Inflammatory macrophage treated with lipopolysaccharide for 4 hours (primary cell): ENCODE data around the gene DTX1.
A peak's percentile ranks its signal among the peaks of the same experiment; 100 is the strongest.
"Not testable (repeated sequence)": the region's sequence is repeated elsewhere in the genome, so short reads cannot be mapped to it uniquely, and the experiment has no call there.

Source experiments
- DNase-seq: peaks from one replicate; pipeline ENCODE4 v3.0.0-alpha.2; 2020

Gene DTX1

DNA sequence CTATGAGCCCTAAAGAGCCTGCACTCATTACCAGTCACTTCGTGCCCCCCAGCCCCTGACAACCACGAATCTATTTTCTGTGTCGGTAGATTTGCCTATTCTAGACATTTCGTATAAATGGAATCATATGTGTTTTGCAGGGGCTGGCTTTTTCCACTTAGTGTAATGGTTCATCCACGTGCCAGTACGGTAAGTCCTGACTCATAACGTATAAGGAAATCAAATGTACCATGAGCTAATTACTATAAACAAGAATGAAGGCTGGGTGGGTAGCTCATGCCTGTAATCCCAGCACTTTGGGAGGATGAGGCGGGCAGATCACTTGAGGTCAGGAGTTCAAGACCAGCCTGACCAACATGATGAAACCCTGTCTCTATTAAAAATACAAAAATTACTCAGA lies 61.2 kb downstream of the DTX1 start:
- not testable (repeated sequence) for DNase-seq

DNA sequence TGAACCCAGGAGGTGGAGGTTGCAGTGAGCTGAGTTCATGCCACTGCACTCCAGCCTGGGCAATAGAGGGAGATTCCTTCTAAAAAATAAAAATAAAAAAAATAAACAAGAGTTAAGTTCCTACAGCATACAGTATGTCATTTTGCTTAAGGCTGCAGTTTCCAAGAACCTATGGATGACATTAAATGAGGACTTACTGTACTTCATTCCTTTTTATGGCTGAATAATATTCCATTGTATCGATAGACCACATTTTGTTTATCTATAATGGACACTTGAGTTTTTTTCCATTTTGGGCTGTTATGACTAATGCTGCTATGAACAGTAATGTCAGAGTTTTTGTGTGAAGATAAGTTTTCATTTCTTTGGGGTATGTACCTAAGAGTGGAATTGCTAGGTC lies 61.6 kb downstream of the DTX1 start:
- DNase-seq: no peak

DNA sequence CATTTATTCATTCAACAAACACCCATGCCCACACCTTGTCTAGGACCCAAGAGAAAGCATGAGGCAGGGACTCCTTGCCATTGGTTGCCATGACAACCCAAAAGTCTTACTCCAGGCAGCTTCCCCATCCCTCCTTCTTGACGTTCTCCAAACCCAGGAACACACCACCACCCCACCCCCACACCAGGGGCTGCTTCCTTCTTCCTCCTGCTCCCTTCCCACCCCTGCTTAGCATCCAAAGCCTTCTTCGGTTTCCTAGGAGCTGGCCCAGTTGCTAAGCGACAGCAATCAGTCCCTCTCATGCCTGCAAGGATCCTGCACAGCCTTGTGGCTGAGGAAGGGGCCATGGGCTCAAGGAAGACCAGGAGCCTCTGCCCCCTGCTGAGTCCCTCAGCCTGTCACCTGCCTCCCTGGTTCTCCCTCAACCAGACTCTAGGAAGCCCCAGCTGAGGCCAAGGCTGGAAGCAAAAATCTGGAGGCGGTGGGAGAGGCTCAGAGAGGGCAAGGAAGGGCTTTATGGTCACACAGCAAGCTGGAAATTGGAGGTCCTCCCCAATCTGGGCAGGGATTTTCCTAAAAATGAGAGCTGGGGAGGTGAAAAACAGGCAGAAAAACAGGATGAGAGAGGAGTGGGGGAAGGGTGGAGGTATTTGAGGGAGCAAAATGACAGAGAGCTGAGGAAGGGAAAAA lies 63.6 kb downstream of the DTX1 start:
- no peak for DNase-seq

DNA sequence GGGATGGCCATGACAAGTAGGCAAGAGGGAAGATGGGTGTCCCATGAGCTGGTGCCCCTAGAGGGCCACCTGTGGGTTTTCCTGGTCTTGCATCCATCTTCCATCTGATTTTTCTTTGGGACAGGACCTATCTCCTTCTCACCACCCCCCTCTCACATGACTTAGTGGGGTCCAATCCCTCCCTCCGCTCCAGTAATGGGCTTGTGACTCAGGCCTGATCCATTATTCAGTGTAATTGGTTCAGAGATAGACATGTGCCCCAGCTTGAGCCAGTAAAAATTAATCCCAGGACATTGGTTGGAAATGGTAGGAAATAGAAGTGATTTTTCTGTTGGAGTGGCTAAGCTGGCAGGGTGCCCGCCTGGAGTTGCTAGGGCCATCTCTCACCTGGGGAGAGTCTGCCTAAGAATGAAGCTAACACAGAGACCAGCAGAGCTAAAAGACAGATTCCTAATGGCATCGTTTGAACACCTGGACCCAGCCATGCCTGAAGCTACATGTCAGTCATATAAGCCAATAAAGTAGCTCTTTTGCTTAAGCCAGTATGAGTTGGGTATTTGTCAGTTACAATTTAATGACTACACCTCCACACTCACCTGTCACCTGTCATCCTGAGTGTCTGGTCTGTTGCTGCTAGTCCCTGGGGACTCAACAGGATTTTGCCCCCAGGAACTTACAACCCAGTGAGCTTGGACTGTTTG lies 64.3 kb downstream of the DTX1 start:
- DNase-seq: no peak

DNA sequence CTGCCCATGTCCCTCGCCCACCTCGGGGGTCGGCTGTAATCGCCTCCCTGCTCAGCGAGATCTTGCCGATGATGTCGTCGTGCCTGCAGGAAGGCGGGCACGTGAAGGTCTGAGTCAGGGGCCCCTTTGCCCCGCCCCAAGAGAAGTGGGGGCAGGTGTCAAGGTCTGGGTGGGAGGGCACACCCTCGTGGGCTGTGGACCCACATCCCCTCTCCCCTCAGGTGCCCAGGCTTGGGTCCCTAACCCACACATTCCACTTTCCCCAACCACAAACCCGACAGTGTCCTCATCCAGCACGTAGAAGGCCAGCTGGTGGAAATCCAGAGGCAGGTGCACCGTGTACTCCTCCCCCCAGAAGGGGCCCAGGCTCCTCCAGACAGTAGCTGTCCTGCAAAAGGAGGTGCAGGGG lies 71.3 kb downstream of the DTX1 start:
- DNase-seq: no peak

DNA sequence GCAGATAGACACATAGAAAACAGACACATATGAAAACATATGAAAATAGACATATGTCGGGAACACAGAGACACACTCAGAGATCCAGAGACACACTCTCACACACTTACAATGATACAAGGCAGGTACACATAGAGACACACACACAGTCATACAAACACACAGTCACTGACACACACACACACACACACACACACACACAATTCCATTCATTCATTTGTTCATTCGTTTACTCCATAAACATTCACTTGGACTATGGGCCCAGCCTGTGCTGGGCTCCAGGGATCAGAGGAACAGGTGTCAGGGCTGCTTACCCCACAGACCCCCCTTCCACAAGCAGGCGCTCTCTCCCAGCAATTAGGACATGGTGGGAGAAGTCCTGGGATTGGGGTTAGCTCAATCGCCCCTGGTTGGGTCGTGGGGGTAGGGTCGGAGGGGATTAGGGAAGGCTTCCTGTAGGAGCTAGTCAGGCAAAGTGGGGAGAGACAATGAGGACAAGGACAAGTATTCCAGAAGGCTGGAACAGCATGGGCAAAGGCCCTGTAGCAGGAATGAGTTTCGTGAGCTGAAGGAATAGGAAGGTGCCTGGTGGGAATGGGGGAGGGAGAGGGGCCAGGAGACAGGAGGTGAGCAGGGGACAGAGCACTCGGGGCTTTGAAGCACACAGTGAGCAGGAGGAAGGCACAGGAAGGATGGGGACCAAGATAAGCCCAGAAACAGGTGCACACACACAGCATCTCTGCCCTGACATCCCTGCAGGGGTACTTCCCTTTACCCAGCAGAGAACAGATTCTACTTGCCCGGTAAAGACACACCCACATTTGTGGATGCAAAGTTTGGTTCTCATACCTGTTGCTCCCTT lies 72.5 kb downstream of the DTX1 start:
- no peak for DNase-seq

DNA sequence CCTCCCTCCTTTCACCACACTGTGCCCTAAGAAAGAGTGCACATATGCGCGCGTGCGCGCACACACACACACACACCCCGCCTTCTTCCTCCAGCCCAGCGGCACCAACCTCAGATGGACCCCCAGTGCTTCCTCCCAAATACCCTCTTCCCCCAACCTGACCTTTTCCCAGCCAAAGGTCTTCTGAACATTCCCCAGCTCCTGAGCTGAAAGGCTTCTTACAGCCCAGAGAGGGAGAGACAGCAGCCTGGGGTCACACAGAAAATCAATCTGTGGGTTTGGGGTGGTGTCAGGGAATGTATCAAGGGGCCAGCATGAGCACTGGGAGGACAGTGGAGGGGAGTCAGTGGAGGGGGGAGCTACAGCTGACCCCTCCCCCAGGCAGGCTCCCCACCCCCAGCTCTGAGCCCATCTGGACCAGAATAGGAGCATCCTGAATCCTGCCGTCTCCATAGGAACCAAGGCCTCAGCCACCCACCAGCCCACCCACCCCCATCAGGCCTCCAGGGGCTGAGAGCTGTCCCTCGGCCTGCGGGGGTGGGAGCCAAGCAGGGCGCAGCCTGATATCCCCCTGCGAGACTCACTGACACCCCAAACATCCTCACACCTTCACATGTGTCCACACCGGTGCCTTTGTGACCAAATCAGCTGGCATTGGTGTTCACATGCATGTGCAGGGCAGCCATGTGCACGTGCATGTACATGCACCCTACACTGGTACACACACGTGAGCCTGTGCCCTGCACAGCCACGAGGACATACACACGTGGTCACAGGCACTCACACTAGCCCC lies 73.3 kb downstream of the DTX1 start:
- DNase-seq: no peak

DNA sequence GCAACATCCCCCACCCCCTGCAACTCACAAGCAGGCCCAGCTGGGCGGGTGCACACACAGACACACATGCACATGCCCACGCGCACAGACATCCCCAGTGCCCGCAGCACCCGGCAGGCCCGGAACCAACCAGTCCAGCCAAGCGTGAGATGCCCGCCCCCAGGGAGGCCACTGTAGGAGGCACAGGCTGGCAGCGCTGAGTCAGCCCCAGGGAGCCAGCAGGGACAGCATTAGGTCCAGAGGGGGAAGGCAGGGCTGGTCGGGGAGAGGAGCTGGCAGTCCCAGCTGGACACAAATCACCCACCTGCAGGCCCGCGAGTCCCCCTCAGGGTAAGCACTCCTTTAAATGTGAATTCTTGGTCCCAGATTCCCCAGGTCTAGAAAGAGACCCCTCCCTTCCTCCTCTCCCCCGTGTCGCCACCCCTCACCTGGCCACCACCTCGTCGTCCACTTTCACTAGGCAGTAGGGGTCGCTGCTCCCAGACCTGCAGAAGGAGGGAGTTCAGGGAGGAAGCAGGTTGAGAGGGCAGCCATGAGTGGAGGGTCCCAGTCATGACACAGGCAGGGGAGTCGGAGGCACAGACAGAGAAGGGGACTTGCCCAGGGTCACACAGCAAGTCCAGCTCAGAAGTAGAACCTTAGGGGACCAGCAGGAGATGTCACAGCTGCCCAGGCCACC lies 74.1 kb downstream of the DTX1 start:
- no peak for DNase-seq

DNA sequence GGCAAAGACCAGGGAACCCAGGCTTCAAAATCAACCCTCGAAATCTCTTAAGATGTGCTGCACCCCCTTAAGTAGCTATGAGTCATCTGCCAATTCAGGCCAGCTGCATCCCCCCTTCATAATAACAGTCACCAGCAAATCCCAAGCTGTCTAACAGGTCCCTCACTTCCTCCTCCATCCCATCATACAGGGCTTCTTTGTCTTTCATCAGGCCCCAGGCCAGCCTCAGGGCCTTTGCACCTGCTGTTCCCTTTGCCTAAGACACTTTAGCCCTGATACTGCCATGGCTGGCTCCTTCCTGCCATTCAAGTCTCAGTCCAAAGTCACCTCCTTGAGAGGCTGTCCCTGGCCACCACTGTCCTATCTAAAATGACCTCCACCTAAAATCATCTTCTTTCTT lies 75.0 kb downstream of the DTX1 start:
- no peak for DNase-seq

DNA sequence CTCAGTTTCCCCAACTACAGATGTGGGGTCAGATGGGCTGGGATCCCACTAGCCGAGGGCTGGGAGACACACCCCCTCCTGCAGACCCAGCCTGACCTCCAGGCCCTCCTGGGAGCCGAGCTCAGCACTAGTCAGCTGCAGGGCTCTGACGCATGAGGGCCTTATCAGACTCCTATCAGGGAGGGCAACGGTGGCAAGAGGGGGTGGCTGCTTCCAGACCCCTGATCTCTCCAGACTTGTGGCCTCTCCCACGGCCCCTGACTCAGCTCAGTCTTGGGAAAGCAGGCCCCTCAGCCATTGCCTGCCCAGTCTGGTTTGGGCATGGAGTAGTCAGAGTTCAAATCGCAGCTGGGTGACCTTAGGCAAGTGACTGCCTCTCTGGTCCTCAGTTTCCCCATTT lies 76.5 kb downstream of the DTX1 start:
- no peak for DNase-seq

DNA sequence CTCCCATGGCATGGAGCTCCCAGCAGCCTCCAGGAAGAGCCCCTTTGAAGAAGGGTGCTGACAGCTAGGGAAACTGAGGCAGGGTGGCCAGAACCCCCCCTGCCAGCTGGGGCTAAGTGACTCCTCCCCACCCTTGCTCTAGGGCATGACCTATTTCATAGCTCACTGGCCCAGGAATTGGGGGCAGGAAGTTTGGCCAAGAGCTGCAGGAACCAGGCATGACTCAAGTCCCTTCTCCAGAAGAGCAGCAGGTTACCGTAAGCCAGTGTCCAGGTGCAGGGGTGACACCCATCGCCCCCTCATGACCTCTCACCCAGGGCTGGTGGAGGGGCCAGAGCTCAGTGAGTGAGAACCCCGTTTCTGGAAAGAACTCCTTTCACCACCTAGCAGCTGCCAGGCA lies 77.1 kb downstream of the DTX1 start:
- no peak for DNase-seq

DNA sequence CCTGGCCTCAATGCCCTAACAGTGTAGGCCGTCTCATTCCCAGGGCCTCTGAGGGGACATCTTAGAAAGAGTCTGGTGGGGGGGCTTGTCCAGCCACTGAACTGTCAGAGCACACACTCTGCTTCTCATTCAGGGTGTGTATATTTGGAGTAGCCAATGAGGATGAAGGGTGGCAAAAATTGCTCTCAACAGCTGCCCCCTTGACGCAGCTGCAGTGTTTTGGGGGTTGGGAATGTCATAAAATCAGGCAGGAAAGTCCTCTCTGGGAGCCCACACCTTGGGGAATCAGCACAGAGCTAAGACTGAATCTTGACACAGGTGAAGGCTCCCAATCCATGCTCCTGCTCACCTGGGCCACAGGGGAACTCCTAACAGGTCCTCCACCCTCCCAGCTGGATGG lies 77.5 kb downstream of the DTX1 start:
- no peak for DNase-seq

DNA sequence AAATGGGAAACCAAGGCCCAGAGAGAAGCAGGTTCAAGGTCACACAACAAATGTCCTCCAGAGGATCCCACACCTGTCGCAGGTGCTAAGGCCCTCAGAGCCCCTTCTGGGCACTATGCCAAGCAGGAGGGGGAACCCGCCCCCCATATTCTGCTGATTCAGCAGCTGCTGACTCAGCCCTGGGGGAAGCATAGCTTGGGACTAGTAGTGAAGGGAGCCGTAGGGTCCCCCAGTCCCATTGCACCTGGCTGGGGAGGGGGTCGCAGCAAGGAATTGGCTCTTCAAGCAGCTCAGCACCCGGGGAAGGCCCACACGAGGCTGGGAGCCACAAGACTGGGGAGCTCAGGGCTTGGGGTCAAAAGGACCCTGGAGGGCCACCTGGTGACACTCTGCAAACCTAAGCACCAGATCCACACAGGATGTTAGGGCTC lies 78.0 kb downstream of the DTX1 start:
- no peak for DNase-seq

DNA sequence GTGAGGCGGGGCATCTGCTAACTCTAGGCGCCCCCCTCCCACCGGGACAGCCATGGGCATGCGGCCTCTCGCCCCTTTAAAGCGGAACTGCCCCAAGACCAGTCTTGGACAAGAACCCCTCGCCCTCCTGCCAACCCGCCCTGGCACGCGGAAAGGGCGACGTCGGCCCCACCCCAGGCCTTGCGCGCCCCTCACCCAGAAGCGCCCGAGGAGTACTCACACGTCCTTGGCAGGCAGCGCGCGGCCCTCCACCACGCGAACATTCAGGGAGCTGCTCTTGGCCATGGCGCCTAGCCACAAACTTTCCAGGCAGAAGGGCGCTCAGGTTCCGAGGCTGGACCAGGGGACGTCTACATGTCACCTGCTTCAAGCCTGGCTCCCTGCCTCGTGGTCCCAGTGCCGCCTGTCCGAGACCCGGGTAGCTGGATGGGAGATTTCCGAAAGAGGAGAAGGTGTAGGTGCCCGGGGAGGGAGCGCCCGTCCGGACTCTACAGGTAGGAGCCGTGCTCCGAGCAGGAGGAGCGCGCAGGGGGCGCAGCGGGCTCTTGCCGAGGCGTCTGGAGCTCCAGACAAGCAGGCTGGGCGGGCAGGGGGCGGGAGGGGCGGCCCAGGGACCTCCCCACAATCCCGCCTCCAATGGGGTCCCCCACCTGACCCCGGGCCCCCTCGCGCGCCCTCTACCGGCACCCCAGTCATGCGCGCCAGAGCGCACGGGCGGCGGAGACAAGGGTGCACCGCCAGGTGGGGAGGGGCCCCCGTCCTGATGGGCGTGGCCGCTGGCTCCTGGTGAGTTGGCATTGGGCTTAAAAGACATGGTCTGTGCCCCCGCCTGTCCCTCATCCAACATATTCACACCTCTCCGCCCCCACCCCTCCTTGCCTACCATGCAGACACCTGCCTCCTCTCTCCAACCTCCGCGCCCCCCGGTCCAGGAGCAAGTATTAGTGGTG lies 78.9 kb downstream of the DTX1 start, which contains the start of gene RASAL1:
TSS of gene RASAL1 (minus strand) at position 584 of the 950 bp plus-strand sequence. CDS start at position 285, 299 bp downstream.
- no peak for DNase-seq

DNA sequence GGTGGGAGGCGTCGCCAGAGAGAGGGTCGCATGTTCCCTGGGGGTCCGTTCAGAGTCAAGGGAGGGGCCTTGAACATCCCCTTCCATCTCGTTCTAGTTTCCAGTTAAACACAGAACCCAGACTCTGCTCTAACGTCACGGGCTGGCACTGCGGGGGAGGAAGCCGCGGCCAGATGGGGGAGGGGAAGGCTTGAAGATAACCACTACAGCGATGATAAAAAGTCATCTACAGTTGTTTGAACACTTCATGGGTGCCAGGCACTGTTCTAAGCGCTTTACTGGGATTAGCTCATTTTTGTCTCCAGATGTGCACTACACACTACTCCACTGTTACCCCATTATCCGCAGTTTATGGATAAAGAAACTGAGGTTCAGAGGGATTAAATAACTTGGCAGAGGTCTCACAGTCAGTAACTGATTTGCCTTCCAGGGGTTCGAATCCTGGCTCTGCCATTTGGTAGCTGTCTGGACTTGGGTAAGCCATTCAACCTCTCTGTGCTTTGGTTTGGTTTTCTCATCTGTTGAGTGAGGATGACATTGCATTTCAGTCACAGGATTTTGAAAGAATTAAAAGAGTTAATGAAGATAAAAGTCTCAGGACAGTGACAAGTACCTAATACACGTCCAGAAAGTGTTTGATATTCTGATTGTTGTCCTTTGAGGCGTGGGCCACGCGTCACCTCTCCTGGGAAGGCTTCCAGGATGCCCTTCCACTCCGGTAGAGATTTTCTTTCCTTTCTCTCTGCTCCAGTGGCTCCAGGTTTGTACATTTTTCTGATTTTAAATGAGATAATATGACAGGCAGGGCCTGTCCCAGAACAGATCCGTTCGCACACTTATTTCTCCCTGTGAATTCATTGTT lies 79.8 kb downstream of the DTX1 start:
- peak; percentile 38 for DNase-seq

DNA sequence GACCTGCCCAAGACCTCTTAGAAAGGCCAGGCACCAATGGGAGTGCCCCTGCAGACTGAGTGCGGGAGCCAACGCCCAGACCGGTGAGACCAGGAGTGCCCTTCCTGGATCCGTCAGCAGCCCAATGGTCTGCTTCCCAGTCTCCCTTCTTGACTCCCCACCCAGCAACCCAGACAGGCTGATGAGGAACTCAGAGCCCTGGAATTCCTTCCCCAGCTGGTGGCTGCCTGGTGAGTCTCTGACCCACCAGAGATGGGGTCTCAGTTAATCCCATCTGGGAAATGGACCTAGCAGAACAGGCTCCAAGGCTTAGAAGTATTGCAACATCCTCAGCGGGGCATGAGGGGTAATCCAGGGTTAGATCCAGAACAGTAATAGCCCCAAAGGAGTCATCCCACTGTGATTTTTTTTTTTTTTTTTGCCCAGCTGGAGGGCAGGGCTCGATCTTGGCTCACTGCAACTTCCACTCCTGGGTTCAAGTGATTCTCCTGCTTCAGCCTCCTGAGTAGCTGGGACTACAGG lies 80.5 kb downstream of the DTX1 start:
- no peak for DNase-seq

DNA sequence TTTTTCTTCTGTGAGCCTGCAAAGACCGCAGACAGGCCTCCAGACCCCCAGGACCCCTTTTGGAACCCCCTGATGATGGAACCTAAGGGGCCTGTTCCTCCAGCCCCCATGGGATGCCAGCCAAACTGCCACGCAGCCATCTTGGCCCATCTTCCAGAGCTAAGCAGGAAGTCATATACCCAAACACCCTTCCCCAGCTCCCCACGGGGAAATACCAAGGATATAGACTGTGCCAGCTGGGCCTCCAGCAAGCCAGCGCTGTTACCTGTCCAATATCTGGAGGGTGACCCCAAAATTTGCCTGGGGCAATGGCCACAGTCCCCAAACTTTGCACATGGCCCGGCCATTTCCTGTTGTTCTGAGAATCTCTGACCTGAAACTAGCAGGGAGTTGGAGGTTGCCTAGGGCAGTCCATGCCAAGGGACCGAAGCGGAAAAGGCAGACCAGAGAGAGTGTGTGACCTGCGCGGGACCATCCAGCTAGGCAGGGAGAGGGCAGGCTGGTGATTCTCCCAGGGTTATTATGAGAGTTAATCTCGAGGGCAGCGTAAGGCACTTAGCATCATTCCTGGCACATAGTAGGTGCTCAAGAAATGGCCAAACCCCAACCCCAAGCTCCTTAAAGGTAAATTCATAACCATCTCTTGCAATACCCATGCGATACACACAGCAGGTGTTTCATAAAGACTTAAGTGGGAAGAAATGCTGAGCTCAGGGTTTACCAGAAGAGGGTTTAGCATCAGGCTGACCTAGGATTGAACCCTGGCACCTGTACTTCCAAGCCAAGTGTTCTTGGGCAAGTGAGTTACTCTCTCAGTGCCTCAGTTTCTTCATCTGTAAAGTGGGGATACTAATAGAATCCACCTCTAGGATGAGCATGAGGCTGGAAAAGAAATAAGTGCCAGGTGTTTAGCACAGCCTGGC lies 81.6 kb downstream of the DTX1 start:
- no peak for DNase-seq

DNA sequence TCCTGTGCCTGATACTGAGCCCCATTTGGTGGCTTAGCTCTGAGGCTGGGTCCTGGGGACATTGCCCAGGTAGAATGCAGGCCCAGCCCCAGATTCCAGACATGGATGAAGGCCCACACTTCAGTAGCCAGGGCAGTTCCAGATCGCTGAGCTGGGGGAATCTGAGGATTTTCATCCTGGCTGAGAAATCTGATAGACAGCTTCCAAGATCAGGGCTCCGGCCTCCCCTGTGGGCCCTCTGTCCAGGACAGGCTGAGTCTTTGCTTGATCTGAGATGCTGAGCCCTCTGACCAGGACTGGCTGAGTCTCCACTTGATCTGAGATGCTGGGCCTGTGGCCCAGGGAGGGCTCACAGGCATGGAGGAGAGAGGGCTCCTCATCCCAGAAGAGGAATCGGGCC lies 82.3 kb downstream of the DTX1 start:
- no peak for DNase-seq

DNA sequence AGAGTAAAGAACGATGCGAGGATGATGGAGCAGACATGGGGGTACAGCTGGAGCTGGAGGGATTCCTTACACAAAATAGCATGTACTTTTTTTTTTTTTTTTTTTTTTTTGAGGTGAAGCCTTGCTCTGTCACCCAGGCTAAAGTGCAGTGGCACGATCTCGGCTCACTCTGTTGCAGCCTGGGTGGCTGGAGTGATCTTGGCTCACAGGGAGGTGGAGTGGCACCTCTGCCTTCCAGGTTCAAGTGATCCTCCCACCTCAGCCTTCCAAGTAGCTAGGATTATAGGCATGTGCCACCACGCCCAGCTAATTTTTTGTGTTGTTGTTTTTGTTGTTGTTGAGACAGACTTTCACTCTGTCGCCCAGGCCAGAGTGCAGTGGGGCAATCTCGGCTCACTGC lies 84.2 kb downstream of the DTX1 start:
- DNase-seq: no peak
